ENCODE data around the gene ATOSA. TPM values are rescaled to one million over a fixed set of nuclear protein-coding genes. Genes with fewer than 3 reads are reported as not detected.

Gene ATOSA
- polyA plus RNA-seq, 1 donor (not counting 4 experiments of a cell fraction or from before 2014, with no cell fraction given): 19.9 TPM

DNA sequence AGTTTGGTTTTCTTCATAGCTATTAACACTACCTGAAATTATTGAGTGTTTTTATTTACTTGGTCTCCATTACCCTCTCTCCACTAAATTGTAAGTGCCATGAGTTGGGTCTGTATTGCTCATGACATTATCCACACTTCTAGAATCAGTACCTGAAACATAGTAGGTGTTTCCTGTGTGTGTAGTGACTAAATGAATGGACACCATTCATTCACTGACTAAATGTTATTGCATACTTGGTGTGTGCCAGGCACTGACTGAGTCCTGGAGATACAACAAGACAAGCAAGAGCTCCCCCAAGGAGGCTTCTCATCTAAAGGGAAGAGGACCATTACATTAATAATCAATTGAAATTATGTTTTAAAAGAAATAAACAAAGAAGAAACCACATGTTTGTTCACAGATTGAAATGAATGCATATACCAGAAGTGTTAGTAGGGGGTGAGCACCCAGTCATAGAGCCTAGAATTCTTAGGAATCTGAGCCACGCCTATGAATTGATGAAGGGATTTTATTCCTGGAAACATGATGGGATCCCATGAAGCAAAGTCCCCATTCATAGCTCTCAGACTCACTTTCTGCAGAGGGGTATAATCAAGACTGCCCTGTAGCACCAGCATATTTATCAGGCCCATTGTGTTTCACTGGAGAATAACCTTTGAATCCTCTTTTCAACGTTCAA lies 31.7 kb upstream of the ATOSA start:
- Histone ChIP-seq H3K9me3 (ENCODE audit: control insufficient read depth, low read depth, low read length) (no peaks in the 10 kb centered on the region), H3K4me2 (ENCODE audit: control insufficient read depth, extremely low read depth, insufficient read depth, low read depth, low read length) (no peak overlapping the region), H2AFZ (ENCODE audit: control insufficient read depth, low read length) (no peak overlapping the region), H4K20me1 (ENCODE audit: control insufficient read depth, extremely low read depth, insufficient read depth, low read length) (no peaks in the 10 kb centered on the region), H3K27ac (ENCODE audit: control insufficient read depth, insufficient read depth, low read length) (no peak overlapping the region), H3K36me3 (ENCODE audit: control insufficient read depth in 2 of 2, extremely low read depth in 1 of 2, insufficient read depth in 2 of 2, low read length in 2 of 2) (no peaks in the 10 kb centered on the region), H3K9me1 (ENCODE audit: control insufficient read depth, extremely low read depth, insufficient read depth, low read length) (no peaks in the 10 kb centered on the region), H3K79me2 (ENCODE audit: control insufficient read depth, insufficient read depth, low read length) (no peaks in the 10 kb centered on the region), H3K4me1 (ENCODE audit: control insufficient read depth, extremely low read depth, insufficient read depth, low read length) (peaks cover 17% of the 10 kb centered on the region), H3K4me3 (ENCODE audit: control insufficient read depth in 2 of 3, extremely low read depth in 1 of 3, insufficient read depth in 2 of 3, low read depth in 1 of 3, low read length in 3 of 3) (no peak overlapping the region), H3K27me3 (ENCODE audit: control insufficient read depth, extremely low read depth, insufficient read depth, low read length) (no peaks in the 10 kb centered on the region), H3K9ac (ENCODE audit: control insufficient read depth, extremely low read depth, insufficient read depth, low read length) (no peak overlapping the region)
- FAIRE-seq (no peak), DNase-seq (ENCODE audit: low read depth, low spot score) (no peak)
- dilution Hi-C loops (cut with MboI; ENCODE audit: extremely low pct_ligation_motif_present, low sequenced_read_pairs): no loop called here
- TF ChIP-seq, protein P1, sequence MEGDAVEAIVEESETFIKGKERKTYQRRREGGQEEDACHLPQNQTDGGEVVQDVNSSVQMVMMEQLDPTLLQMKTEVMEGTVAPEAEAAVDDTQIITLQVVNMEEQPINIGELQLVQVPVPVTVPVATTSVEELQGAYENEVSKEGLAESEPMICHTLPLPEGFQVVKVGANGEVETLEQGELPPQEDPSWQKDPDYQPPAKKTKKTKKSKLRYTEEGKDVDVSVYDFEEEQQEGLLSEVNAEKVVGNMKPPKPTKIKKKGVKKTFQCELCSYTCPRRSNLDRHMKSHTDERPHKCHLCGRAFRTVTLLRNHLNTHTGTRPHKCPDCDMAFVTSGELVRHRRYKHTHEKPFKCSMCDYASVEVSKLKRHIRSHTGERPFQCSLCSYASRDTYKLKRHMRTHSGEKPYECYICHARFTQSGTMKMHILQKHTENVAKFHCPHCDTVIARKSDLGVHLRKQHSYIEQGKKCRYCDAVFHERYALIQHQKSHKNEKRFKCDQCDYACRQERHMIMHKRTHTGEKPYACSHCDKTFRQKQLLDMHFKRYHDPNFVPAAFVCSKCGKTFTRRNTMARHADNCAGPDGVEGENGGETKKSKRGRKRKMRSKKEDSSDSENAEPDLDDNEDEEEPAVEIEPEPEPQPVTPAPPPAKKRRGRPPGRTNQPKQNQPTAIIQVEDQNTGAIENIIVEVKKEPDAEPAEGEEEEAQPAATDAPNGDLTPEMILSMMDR (optimal IDR thresholded peaks at IDR 0.05 in 1 of 3, IDR thresholded peaks at IDR 0.05 in 1 of 3, conservative IDR thresholded peaks at IDR 0.05 in 1 of 3; ENCODE audit: extremely low read depth in 1 of 3, insufficient read depth in 2 of 3, low read length in 3 of 3): no peak
- TF ChIP-seq EZH2 (IDR thresholded peaks at IDR 0.05; ENCODE audit: low read length): no peak

DNA sequence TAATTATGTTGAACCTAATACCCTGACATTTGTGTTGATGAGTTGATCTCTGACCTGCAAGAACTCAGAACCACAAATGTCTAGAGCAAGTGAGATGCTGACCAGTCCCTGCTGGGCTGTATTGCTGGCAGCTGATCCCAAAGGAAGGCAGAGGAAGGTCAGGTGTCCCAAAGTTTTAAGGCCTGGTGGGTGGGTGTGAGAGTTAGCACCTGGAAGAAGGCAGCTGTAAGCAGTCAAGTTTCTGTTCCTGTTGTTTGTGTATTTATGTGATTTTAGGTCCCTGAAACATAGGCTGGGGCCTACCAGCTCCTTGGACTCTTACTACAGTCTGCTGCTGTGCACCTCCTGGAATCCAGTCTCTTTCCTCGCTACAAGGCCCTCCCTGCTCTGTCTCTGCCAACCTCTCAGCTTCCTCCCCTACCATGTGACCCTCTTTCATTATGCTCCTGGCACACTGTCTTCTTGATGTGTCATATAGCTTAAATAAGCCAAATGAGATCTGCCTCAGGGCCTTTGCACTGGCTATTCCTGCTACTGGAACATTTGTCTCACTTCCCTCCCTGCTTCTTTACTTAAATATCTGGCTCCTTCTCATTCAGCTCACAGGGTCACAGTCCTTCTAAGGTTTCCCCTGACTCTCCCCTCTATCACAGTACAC lies 31.0 kb upstream of the ATOSA start:
- dilution Hi-C loops (cut with MboI; ENCODE audit: extremely low pct_ligation_motif_present, low sequenced_read_pairs): no loop called here
- FAIRE-seq: peak; percentile 96
- no peaks in the 10 kb centered on the region for H3K9me1 ChIP-seq (ENCODE audit: control insufficient read depth, extremely low read depth, insufficient read depth, low read length)

More for the DNA sequence above, 31.0 kb upstream of the ATOSA start:
- TF ChIP-seq, protein P1 (optimal IDR thresholded peaks at IDR 0.05 in 1 of 3, IDR thresholded peaks at IDR 0.05 in 1 of 3, conservative IDR thresholded peaks at IDR 0.05 in 1 of 3; ENCODE audit: extremely low read depth in 1 of 3, insufficient read depth in 2 of 3, low read length in 3 of 3): no peak
- TF ChIP-seq EZH2 (IDR thresholded peaks at IDR 0.05; ENCODE audit: low read length): no peak
- H3K36me3 ChIP-seq (ENCODE audit: control insufficient read depth in 2 of 2, extremely low read depth in 1 of 2, insufficient read depth in 2 of 2, low read length in 2 of 2): no peaks in the 10 kb centered on the region
- H4K20me1 ChIP-seq (ENCODE audit: control insufficient read depth, extremely low read depth, insufficient read depth, low read length): no peaks in the 10 kb centered on the region
- no peak overlapping the region for H3K4me3 ChIP-seq (ENCODE audit: control insufficient read depth in 2 of 3, extremely low read depth in 1 of 3, insufficient read depth in 2 of 3, low read depth in 1 of 3, low read length in 3 of 3)
- peak overlapping the region; percentile 25 for H3K27ac ChIP-seq (ENCODE audit: control insufficient read depth, insufficient read depth, low read length)
- H3K9me3 ChIP-seq (ENCODE audit: control insufficient read depth, low read depth, low read length): no peaks in the 10 kb centered on the region
- no peaks in the 10 kb centered on the region for H3K27me3 ChIP-seq (ENCODE audit: control insufficient read depth, extremely low read depth, insufficient read depth, low read length)
- no peak overlapping the region for H3K9ac ChIP-seq (ENCODE audit: control insufficient read depth, extremely low read depth, insufficient read depth, low read length)
- peak overlapping the region; percentile 62 for H3K4me2 ChIP-seq (ENCODE audit: control insufficient read depth, extremely low read depth, insufficient read depth, low read depth, low read length)
- H3K79me2 ChIP-seq (ENCODE audit: control insufficient read depth, insufficient read depth, low read length): no peaks in the 10 kb centered on the region
- DNase-seq (ENCODE audit: low read depth, low spot score): peak; percentile 23
- peak overlapping the region; percentile 88 for H2AFZ ChIP-seq (ENCODE audit: control insufficient read depth, low read length)
- peaks cover 17% of the 10 kb centered on the region for H3K4me1 ChIP-seq (ENCODE audit: control insufficient read depth, extremely low read depth, insufficient read depth, low read length)
